PC-9 (cell line): ENCODE data around the gene GCHFR.

Experiments used
- EZH2 ChIP-seq: fragments of 200-600 bp; sonication (generic); IDR thresholded peaks from 2 replicates; pipeline ENCODE4 v1.8.0; 2017; ENCODE audit warnings: antibody characterized with exemption, low read depth
- TF ChIP-seq, protein P1 (sequence below): fragments of 200-600 bp; sonication (generic); conservative IDR thresholded peaks from 2 replicates; pipeline ENCODE4 v1.6.1; 2017; ENCODE audit warnings: mixed run types, antibody characterized with exemption, mild to moderate bottlenecking, moderate library complexity

DNA sequence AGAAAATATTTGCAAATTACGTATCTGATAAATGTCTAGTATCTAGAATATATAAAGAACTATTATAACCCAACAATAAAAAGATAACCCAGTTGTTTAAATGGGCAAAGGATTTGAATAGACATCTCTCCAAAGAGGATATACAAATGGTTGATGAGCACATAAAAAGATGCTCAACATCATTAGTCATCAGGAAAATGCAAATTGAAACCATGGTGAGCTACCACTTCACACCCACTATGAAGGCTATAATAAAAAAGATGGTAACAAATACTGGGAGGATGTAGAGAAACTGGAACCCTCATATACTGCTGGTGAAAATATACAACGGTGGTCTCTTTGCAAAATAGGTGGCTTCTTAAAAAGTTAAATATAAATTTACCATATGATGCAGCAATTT lies 40.9 kb upstream of the GCHFR start:
- TF ChIP-seq, protein P1, sequence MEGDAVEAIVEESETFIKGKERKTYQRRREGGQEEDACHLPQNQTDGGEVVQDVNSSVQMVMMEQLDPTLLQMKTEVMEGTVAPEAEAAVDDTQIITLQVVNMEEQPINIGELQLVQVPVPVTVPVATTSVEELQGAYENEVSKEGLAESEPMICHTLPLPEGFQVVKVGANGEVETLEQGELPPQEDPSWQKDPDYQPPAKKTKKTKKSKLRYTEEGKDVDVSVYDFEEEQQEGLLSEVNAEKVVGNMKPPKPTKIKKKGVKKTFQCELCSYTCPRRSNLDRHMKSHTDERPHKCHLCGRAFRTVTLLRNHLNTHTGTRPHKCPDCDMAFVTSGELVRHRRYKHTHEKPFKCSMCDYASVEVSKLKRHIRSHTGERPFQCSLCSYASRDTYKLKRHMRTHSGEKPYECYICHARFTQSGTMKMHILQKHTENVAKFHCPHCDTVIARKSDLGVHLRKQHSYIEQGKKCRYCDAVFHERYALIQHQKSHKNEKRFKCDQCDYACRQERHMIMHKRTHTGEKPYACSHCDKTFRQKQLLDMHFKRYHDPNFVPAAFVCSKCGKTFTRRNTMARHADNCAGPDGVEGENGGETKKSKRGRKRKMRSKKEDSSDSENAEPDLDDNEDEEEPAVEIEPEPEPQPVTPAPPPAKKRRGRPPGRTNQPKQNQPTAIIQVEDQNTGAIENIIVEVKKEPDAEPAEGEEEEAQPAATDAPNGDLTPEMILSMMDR = no peak
- no peak for TF ChIP-seq EZH2
